IMR-90 (cell line): Measurements from ENCODE around the gene KTN1. TPM values are rescaled to one million over a fixed set of nuclear protein-coding genes. Genes with fewer than 3 reads are reported as not detected.

Source experiments
- ATAC-seq: fragments of 200-7000 bp; cut with Tn5 transposase; 2 replicates; pipeline ENCODE4 v1.9.1; 2020; ENCODE audit warnings: low read depth, mild to moderate bottlenecking, moderate library complexity
- BruUV-seq: library from RNA; stranded (reverse); fragments of 400-500 nt; replicated peaks from 2 replicates; lab custom pipeline; 2021; lab: Mats Ljungman, UMichigan
- CTCF ChIA-PET: fragments of 300-600 bp; formaldehyde crosslinking; extraction: SDS; loops from one replicate; lab custom pipeline; 2021; ENCODE audit warnings: antibody characterized with exemption; lab: Yijun Ruan, JAX
- POLR2A ChIA-PET: fragments of 300-600 bp; sonication (Branson Sonifier 250); formaldehyde crosslinking; loops from one replicate; lab custom pipeline; 2022; ENCODE audit warnings: antibody characterized with exemption; ENCODE audit not compliant: unreplicated experiment; lab: Charles Lee
- DNase-seq: peaks from one replicate; pipeline ENCODE4 v3.0.0; 2013
- H2AFZ ChIP-seq: replicated peaks from 2 replicates; pipeline ENCODE3; 2013; ENCODE audit warnings: low read length, mild to moderate bottlenecking; ENCODE audit not compliant: poor library complexity
- H2AK5ac ChIP-seq: 2 replicates; pipeline ENCODE4 v1.6.1; 2013; ENCODE audit warnings: low read depth, low read length, inconsistent platforms
- H2AK9ac ChIP-seq: replicated peaks from 2 replicates; pipeline ENCODE3; 2013; ENCODE audit warnings: mild to moderate bottlenecking, low read depth, low read length, moderate library complexity; ENCODE audit not compliant: poor library complexity
- H2BK120ac ChIP-seq: 2 replicates; pipeline ENCODE4 v1.6.1; 2013; ENCODE audit warnings: low read depth, low read length, inconsistent platforms
- H2BK15ac ChIP-seq: 3 replicates; pipeline ENCODE4 v1.6.1; 2013; ENCODE audit warnings: low read depth, low read length, inconsistent platforms
- H2BK20ac ChIP-seq: 2 replicates; pipeline ENCODE4 v1.6.1; 2013; ENCODE audit warnings: low read depth, mild to moderate bottlenecking, inconsistent platforms, low read length, moderate library complexity
- H2BK5ac ChIP-seq: 2 replicates; pipeline ENCODE4 v1.6.1; 2013; ENCODE audit warnings: mild to moderate bottlenecking, low read depth, low read length, inconsistent platforms; ENCODE audit not compliant: poor library complexity, severe bottlenecking
- H3K14ac ChIP-seq: replicated peaks from 2 replicates; pipeline ENCODE4 v1.6.1; 2013; ENCODE audit warnings: low read depth, low read length, inconsistent platforms
- H3K18ac ChIP-seq: 2 replicates; pipeline ENCODE4 v1.6.1; 2013; ENCODE audit warnings: low read depth, low read length, control low read depth
- H3K23ac ChIP-seq: 2 replicates; pipeline ENCODE4 v1.6.1; 2013; ENCODE audit warnings: low read depth, low read length, inconsistent platforms
- H3K27ac ChIP-seq: 2 replicates; pipeline ENCODE4 v1.5.1; 2013; ENCODE audit warnings: mild to moderate bottlenecking, control low read depth, low read length; ENCODE audit not compliant: insufficient read depth
- H3K27me3 ChIP-seq: 2 replicates; pipeline ENCODE4 v1.6.1; 2013; ENCODE audit warnings: low read length; ENCODE audit not compliant: control insufficient read depth, insufficient read depth
- H3K36me3 ChIP-seq: 2 replicates; pipeline ENCODE4 v1.6.1; 2013; ENCODE audit warnings: low read length, mixed read lengths; ENCODE audit not compliant: control insufficient read depth, insufficient read depth
- H3K4ac ChIP-seq: 2 replicates; pipeline ENCODE4 v1.6.1; 2013; ENCODE audit warnings: low read depth, low read length, inconsistent platforms
- H3K4me1 ChIP-seq: 2 replicates; pipeline ENCODE4 v1.6.1; 2013; ENCODE audit warnings: low read length, mixed read lengths; ENCODE audit not compliant: control insufficient read depth, insufficient read depth
- H3K4me2 ChIP-seq: 2 replicates; pipeline ENCODE4 v1.6.1; 2013; ENCODE audit warnings: low read depth, mild to moderate bottlenecking, control low read depth, low read length, moderate library complexity
- H3K4me3 ChIP-seq: 2 replicates; pipeline ENCODE4 v1.5.1; 2013; ENCODE audit warnings: low read depth, mild to moderate bottlenecking, control low read depth, low read length, moderate library complexity; ENCODE audit not compliant: insufficient read depth
- H3K56ac ChIP-seq: 2 replicates; pipeline ENCODE4 v1.6.1; 2013; ENCODE audit warnings: low read length, inconsistent platforms; ENCODE audit not compliant: insufficient read depth; ENCODE audit errors: extremely low read depth
- H3K79me1 ChIP-seq, 2 experiments: 2 replicates each; pipeline ENCODE4 v1.6.1; 2013; ENCODE audit warnings: low read length in 2 of 2, inconsistent platforms in 1 of 2, low read depth in 1 of 2
- H3K9ac ChIP-seq: 2 replicates; pipeline ENCODE4 v1.6.1; 2013; ENCODE audit warnings: low read depth, low read length, control low read depth
- H3K9me1 ChIP-seq: 2 replicates; pipeline ENCODE4 v1.6.1; 2013; ENCODE audit warnings: low read length, inconsistent platforms; ENCODE audit not compliant: insufficient read depth
- H3K9me3 ChIP-seq: 2 replicates; pipeline ENCODE4 v1.6.1; 2013; ENCODE audit warnings: low read length; ENCODE audit not compliant: control insufficient read depth, insufficient read depth
- H4K20me1 ChIP-seq: 2 replicates; pipeline ENCODE4 v1.6.1; 2013; ENCODE audit warnings: low read length, inconsistent platforms; ENCODE audit not compliant: insufficient read depth
- H4K5ac ChIP-seq: 2 replicates; pipeline ENCODE4 v1.6.1; 2013; ENCODE audit warnings: mild to moderate bottlenecking, low read depth, low read length, control low read depth
- H4K8ac ChIP-seq, 2 experiments: 2 replicates each; pipeline ENCODE4 v1.6.1; 2013; ENCODE audit warnings: low read depth in 2 of 2, low read length in 2 of 2, control low read depth in 1 of 2, inconsistent platforms in 1 of 2
- H4K91ac ChIP-seq: 2 replicates; pipeline ENCODE4 v1.6.1; 2013; ENCODE audit warnings: low read depth, low read length, inconsistent platforms; ENCODE audit not compliant: insufficient read depth
- BHLHE40 ChIP-seq: fragments of 150-350 bp; IDR thresholded peaks from 2 replicates; pipeline ENCODE4 v1.6.1; 2016; ENCODE audit warnings: mild to moderate bottlenecking, low read depth, low read length
- CEBPB ChIP-seq: IDR thresholded peaks from 2 replicates; pipeline ENCODE4 v1.6.1; 2012; ENCODE audit warnings: low read depth, low read length, improper control_type of control experiment
- CHD1 ChIP-seq: IDR thresholded peaks from 2 replicates; pipeline ENCODE4 v1.6.1; 2012; ENCODE audit warnings: low read depth, low read length, improper control_type of control experiment
- FOS ChIP-seq: fragments of 150-350 bp; IDR thresholded peaks from 2 replicates; pipeline ENCODE4 v1.6.1; 2016; ENCODE audit warnings: low read depth, low read length
- RAD21 ChIP-seq: IDR thresholded peaks from 2 replicates; pipeline ENCODE4 v1.6.1; 2012; ENCODE audit warnings: low read length, improper control_type of control experiment
- RFX5 ChIP-seq: IDR thresholded peaks from 2 replicates; pipeline ENCODE4 v1.8.0; 2012; ENCODE audit warnings: low read depth, mild to moderate bottlenecking, low read length, moderate library complexity
- WGBS, 2 experiments: methylation state at CpG; one replicate each; pipeline versions ENCODE4 v1.1.5 to v1.1.7; 2013; ENCODE audit warnings: missing lambda C conversion rate in 2 of 2; ENCODE audit not compliant: insufficient read length in 1 of 2; ENCODE audit errors: extremely low coverage in 2 of 2; 5-methylcytosine and 5-hydroxymethylcytosine counted together
- dilution Hi-C: fragments of 300-500 bp; cut with HindIII; formaldehyde crosslinking; loops from one replicate; pipeline ENCODE4 v1.14.3; 2018; ENCODE audit warnings: low sequenced_read_pairs; ENCODE audit not compliant: unreplicated experiment
- in situ Hi-C: fragments of 300-500 bp; cut with MboI; formaldehyde crosslinking; loops from 3 replicates; pipeline ENCODE4 v1.14.3; 2019; ENCODE audit warnings: low sequenced_read_pairs, inconsistent platforms, mixed read lengths
- intact Hi-C: fragments of 100-400 bp; cut with micrococcal nuclease; formaldehyde crosslinking; loops from 2 replicates; pipeline ENCODE4 v1.10.0; 2022
- polyA plus RNA-seq, 3 experiments: library from polyadenylated mRNA; depleted of rRNA; stranded (reverse); fragments of >200 nt; gene quantifications; 2 replicates each; pipeline ENCODE4 v1.2.3, GENCODE V29; 2012; ENCODE audit warnings: low replicate concordance in 1 of 3
- total RNA-seq: library from RNA; depleted of rRNA; stranded (reverse); fragments of >200 nt; gene quantifications from 2 replicates; pipeline ENCODE4 v1.2.3, GENCODE V29; 2012
- TF ChIP-seq, protein P1 (sequence below): fragments of 150-350 bp; IDR thresholded peaks from 2 replicates; pipeline ENCODE4 v1.6.1; 2017; ENCODE audit warnings: mild to moderate bottlenecking, antibody characterized with exemption, low read length, low read depth

Gene KTN1
- total and polyA plus RNA-seq, 2 of the 4 experiments (the other 2 are of a cell fraction), result 42.1 to 57.2 TPM

DNA sequence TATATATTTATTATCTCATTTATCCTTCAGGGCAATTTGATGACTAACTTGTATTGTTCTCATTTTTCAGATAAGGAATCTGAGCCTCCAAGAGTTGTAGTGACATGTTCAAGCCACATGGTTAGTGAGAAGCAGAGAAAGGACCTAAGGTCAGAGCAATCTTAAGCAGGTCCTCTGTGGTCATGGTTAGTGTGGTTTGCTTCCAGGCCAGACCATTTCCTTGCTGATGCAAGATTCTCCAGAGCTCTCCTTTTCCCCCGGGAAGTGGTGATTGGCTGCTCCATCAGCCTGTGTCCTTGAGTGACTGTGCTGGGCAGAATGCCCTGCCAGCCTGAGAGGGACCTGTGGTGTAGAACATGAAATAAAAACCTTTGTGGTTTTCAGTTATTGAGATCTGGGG, 141.3 kb downstream of the KTN1 start:
- TF ChIP-seq, protein P1, sequence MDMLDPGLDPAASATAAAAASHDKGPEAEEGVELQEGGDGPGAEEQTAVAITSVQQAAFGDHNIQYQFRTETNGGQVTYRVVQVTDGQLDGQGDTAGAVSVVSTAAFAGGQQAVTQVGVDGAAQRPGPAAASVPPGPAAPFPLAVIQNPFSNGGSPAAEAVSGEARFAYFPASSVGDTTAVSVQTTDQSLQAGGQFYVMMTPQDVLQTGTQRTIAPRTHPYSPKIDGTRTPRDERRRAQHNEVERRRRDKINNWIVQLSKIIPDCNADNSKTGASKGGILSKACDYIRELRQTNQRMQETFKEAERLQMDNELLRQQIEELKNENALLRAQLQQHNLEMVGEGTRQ, result no peak
- no peak for TF ChIP-seq BHLHE40
- no peak for TF ChIP-seq FOS
- peak; percentile 66; the same call in 1 of the 2 replicates for TF ChIP-seq CEBPB
- TF ChIP-seq RAD21, result no peak
- no peak for TF ChIP-seq CHD1
- TF ChIP-seq RFX5, result no peak
- Histone ChIP-seq H3K9ac (no peak overlapping the region), H2BK20ac (no peak overlapping the region), H3K4me2 (no peak overlapping the region), H3K4me3 (no peak overlapping the region), H3K27ac (no peak overlapping the region), H2AFZ (no peak overlapping the region), H3K79me1 (no peaks in the 10 kb centered on the region), H2BK15ac (no peak overlapping the region), H4K20me1 (no peaks in the 10 kb centered on the region), H3K56ac (no peak overlapping the region), H4K8ac (no peak overlapping the region), H2AK9ac (no peak overlapping the region), H4K5ac (no peak overlapping the region), H3K4me1 (peaks cover 2% of the 10 kb centered on the region; the same call in 1 of the 2 replicates), H3K23ac (no peak overlapping the region), H3K18ac (no peak overlapping the region), H3K9me1 (no peaks in the 10 kb centered on the region), H3K36me3 (no peaks in the 10 kb centered on the region), H3K4ac (no peak overlapping the region), H3K27me3 (no peaks in the 10 kb centered on the region; the same call in 1 of the 2 replicates), H4K91ac (no peak overlapping the region), H2BK5ac (no peak overlapping the region), H2AK5ac (no peak overlapping the region), H3K14ac (no peak overlapping the region), H3K9me3 (no peaks in the 10 kb centered on the region), H2BK120ac (no peak overlapping the region)
- WGBS, 2 experiments, result no CpG with 5 or more reads among the region's 1 CpG
- peak; percentile 63; the same call in 1 of the 2 replicates for ATAC-seq
- no TSS peak for BruUV-seq
- ChIA-PET CTCF (no interaction called here), POLR2A (no interaction called here)
- dilution Hi-C loops (no loop called here), in situ Hi-C loops (loop anchor here (25.0 kb wide), 1 partner anchor 391 kb away; the partner anchor contains the start of gene PELI2), intact Hi-C loops (no loop called here)
- DNase-seq, result peak; percentile 88
